ENCODE measurements around the gene R3HDM2.

GRCh38 chr12:57431654-57432188, 878 bp upstream of the R3HDM2 start:
- TF ChIP-seq, protein P1, sequence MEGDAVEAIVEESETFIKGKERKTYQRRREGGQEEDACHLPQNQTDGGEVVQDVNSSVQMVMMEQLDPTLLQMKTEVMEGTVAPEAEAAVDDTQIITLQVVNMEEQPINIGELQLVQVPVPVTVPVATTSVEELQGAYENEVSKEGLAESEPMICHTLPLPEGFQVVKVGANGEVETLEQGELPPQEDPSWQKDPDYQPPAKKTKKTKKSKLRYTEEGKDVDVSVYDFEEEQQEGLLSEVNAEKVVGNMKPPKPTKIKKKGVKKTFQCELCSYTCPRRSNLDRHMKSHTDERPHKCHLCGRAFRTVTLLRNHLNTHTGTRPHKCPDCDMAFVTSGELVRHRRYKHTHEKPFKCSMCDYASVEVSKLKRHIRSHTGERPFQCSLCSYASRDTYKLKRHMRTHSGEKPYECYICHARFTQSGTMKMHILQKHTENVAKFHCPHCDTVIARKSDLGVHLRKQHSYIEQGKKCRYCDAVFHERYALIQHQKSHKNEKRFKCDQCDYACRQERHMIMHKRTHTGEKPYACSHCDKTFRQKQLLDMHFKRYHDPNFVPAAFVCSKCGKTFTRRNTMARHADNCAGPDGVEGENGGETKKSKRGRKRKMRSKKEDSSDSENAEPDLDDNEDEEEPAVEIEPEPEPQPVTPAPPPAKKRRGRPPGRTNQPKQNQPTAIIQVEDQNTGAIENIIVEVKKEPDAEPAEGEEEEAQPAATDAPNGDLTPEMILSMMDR (IDR thresholded peaks at IDR 0.05), result no peak
- no peak for TF ChIP-seq POLR2A (IDR thresholded peaks at IDR 0.05)
